OCI-LY7 (cell line): Measurements from ENCODE around the gene MAN2C1. TPM values are rescaled to one million over a fixed set of nuclear protein-coding genes. Genes with fewer than 3 reads are reported as not detected.

Experiments
- BruUV-seq: library from RNA; stranded (reverse); fragments of 400-500 nt; replicated peaks from 2 replicates; lab custom pipeline; 2021; lab: Mats Ljungman, UMichigan
- CTCF ChIA-PET: fragments of 300-600 bp; sonication (Branson Sonifier 250); formaldehyde crosslinking; loops from one replicate; lab custom pipeline; 2022; ENCODE audit warnings: antibody characterized with exemption; ENCODE audit not compliant: unreplicated experiment; lab: Charles Lee
- POLR2A ChIA-PET: fragments of 300-600 bp; sonication (Branson Sonifier 250); formaldehyde crosslinking; loops from one replicate; lab custom pipeline; 2022; ENCODE audit warnings: antibody characterized with exemption; lab: Charles Lee
- DNase-seq: peaks from one replicate; pipeline ENCODE4 v3.0.0-alpha.2; 2015; ENCODE audit warnings: low spot score
- H2AFZ ChIP-seq: fragments of 200-600 bp; sonication (generic), shearing (Covaris generic); 2 replicates; pipeline ENCODE4 v1.6.1; 2014; ENCODE audit warnings: mild to moderate bottlenecking, antibody characterized with exemption, low read length, moderate library complexity
- H3K27ac ChIP-seq: fragments of 200-600 bp; sonication (generic); 2 replicates; pipeline ENCODE4 v1.5.1; 2014; ENCODE audit warnings: mixed run types, low read depth, mild to moderate bottlenecking, moderate library complexity, low read length, inconsistent platforms; ENCODE audit not compliant: poor library complexity, severe bottlenecking
- H3K36me3 ChIP-seq: fragments of 200-600 bp; sonication (generic); 2 replicates; pipeline ENCODE4 v1.6.1; 2014; ENCODE audit warnings: mild to moderate bottlenecking, antibody characterized with exemption, low read length, moderate library complexity, mixed read lengths; ENCODE audit not compliant: insufficient read depth
- H3K4me1 ChIP-seq: fragments of 200-600 bp; sonication (generic); 2 replicates; pipeline ENCODE4 v1.5.1; 2014; ENCODE audit warnings: mild to moderate bottlenecking, low read length; ENCODE audit not compliant: insufficient read depth, poor library complexity, severe bottlenecking
- H3K4me2 ChIP-seq: fragments of 200-600 bp; sonication (generic); 2 replicates; pipeline ENCODE4 v1.6.1; 2014; ENCODE audit warnings: mild to moderate bottlenecking, low read length
- H3K4me3 ChIP-seq: fragments of 200-600 bp; sonication (generic); 2 replicates; pipeline ENCODE4 v1.5.1; 2014; ENCODE audit warnings: mild to moderate bottlenecking, low read depth, low read length; ENCODE audit not compliant: poor library complexity, severe bottlenecking
- H3K79me2 ChIP-seq: fragments of 200-600 bp; sonication (generic); 2 replicates; pipeline ENCODE4 v1.6.1; 2016; ENCODE audit warnings: low read depth, mild to moderate bottlenecking, low read length, moderate library complexity, mixed read lengths; ENCODE audit not compliant: insufficient read depth
- H3K9me2 ChIP-seq: fragments of 200-600 bp; sonication (generic); 2 replicates; pipeline ENCODE4 v1.6.1; 2016; ENCODE audit warnings: mild to moderate bottlenecking, low read length, mixed read lengths; ENCODE audit not compliant: insufficient read depth
- H3K9me3 ChIP-seq: fragments of 200-600 bp; sonication (generic); 2 replicates; pipeline ENCODE4 v1.6.1; 2014; ENCODE audit warnings: mild to moderate bottlenecking, mixed run types, low read length, mixed read lengths
- H4K20me1 ChIP-seq: fragments of 200-600 bp; sonication (generic); 2 replicates; pipeline ENCODE4 v1.6.1; 2014; ENCODE audit warnings: mild to moderate bottlenecking, antibody characterized with exemption, low read length, moderate library complexity, mixed read lengths; ENCODE audit not compliant: insufficient read depth
- EZH2phosphoT487 ChIP-seq: fragments of 200-600 bp; sonication (generic); IDR thresholded peaks from 2 replicates; pipeline ENCODE4 v1.6.1; 2018; ENCODE audit warnings: low read depth, borderline replicate concordance, mild to moderate bottlenecking, mixed run types, antibody characterized with exemption, low read length, moderate library complexity, mixed read lengths
- intact Hi-C: fragments of 100-400 bp; cut with micrococcal nuclease; formaldehyde crosslinking; loops from one replicate; pipeline ENCODE4 v1.10.0; 2022; ENCODE audit not compliant: unreplicated experiment
- total RNA-seq, 2 experiments: library from RNA; depleted of rRNA in 1 of 2; stranded (reverse); fragments of >200 nt in 1 of 2; shearing (Covaris generic) in 1 of 2; gene quantifications; 2 replicates each; pipeline ENCODE4 v1.2.3, GENCODE V29; 2014 to 2022
- TF ChIP-seq, protein P1 (sequence below): fragments of 200-600 bp; sonication (generic); conservative IDR thresholded peaks from 2 replicates; pipeline ENCODE4 v1.5.1; 2014; ENCODE audit warnings: mild to moderate bottlenecking, antibody characterized with exemption, low read length, moderate library complexity, mixed read lengths

Gene MAN2C1
- total RNA-seq, 2 experiments from 2014 or later = 98.8 to 141 TPM

DNA sequence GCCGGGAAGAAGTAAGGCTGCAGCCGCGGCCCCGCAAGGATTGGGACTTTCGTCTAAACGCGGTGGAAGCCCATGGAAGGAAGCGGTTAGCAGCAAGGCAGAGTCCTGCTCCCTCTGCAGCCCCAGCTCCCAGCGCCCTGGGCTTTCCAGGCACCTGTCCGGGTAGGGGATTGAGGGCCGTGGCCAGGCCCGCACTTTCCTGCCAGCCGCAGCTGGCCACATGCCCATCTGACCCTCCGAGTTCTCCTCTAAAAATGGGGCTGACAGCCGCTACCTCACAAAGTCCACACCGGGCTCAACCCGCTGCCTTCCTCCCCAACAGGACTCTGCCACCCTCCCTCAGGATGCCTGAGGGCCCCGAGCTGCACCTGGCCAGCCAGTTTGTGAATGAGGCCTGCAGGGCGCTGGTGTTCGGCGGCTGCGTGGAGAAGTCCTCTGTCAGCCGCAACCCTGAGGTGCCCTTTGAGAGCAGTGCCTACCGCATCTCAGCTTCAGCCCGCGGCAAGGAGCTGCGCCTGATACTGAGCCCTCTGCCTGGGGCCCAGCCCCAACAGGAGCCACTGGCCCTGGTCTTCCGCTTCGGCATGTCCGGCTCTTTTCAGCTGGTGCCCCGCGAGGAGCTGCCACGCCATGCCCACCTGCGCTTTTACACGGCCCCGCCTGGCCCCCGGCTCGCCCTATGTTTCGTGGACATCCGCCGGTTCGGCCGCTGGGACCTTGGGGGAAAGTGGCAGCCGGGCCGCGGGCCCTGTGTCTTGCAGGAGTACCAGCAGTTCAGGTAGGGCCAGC, 19.7 kb downstream of the MAN2C1 start:
- H2AFZ ChIP-seq = no peak overlapping the region
- H3K4me3 ChIP-seq = peak overlapping the region; percentile 88
- intact Hi-C loops = loop anchor here (5.0 kb wide), 1 partner anchor 294 kb away; the partner anchor contains the start of gene IMP3
- peak overlapping the region; percentile 89 for H3K4me2 ChIP-seq
- H3K9me2 ChIP-seq = no peaks in the 10 kb centered on the region
- DNase-seq = no peak
- H3K79me2 ChIP-seq = no peaks in the 10 kb centered on the region
- H3K9me3 ChIP-seq = no peaks in the 10 kb centered on the region; the same call in 1 of the 2 replicates
- POLR2A ChIA-PET = interaction anchor here (1.0 kb wide), 1 partner anchor 20 kb away, joined by 3 read pairs; the partner anchor contains the start of gene MAN2C1
- peaks cover 50% of the 10 kb centered on the region for H3K36me3 ChIP-seq
- peak overlapping the region; percentile 89 for H3K27ac ChIP-seq
- CTCF ChIA-PET = interaction anchor here (1.1 kb wide), 1 partner anchor 105 kb away, joined by 4 read pairs; no protein-coding TSS in a partner anchor
- no peak for TF ChIP-seq EZH2phosphoT487
- TF ChIP-seq, protein P1, sequence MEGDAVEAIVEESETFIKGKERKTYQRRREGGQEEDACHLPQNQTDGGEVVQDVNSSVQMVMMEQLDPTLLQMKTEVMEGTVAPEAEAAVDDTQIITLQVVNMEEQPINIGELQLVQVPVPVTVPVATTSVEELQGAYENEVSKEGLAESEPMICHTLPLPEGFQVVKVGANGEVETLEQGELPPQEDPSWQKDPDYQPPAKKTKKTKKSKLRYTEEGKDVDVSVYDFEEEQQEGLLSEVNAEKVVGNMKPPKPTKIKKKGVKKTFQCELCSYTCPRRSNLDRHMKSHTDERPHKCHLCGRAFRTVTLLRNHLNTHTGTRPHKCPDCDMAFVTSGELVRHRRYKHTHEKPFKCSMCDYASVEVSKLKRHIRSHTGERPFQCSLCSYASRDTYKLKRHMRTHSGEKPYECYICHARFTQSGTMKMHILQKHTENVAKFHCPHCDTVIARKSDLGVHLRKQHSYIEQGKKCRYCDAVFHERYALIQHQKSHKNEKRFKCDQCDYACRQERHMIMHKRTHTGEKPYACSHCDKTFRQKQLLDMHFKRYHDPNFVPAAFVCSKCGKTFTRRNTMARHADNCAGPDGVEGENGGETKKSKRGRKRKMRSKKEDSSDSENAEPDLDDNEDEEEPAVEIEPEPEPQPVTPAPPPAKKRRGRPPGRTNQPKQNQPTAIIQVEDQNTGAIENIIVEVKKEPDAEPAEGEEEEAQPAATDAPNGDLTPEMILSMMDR = no peak
- BruUV-seq = no TSS peak
- peaks cover 50% of the 10 kb centered on the region for H3K4me1 ChIP-seq
- no peaks in the 10 kb centered on the region for H4K20me1 ChIP-seq

DNA sequence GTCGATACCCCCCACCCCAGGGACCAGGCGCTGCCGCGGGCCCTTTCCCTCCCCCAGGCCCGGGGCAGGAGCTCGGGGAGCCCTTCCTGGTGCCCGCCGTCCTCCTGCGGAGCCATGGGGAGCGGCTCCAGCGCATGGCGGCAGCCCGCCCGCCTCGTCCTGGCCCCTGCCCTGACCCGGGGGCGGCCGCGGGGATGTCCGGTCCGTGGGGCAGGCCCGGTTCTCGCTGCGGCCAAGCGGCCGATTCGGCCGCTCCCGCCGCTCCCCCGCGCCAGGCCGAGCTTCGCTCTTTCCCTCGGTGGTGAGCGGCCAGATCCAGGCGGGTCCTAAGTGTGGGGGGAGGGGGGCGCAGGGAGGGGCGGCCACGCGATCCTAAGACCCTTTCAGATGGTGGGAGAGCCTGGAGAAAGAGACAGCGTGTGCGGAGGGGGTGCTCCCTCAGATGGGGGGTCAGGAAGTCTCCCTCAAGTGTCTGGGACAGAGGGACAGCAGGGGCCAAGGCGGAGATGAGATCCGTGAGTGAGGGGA, 20.3 kb downstream of the MAN2C1 start:
- Histone ChIP-seq H3K27ac (peak overlapping the region; percentile 89), H3K4me2 (peak overlapping the region; percentile 89), H3K9me2 (no peaks in the 10 kb centered on the region), H2AFZ (peak overlapping the region; percentile 68; the same call in 1 of the 2 replicates), H3K79me2 (no peaks in the 10 kb centered on the region), H4K20me1 (no peaks in the 10 kb centered on the region), H3K9me3 (no peaks in the 10 kb centered on the region; the same call in 1 of the 2 replicates), H3K4me3 (peak overlapping the region; percentile 88), H3K4me1 (peaks cover 50% of the 10 kb centered on the region), H3K36me3 (peaks cover 44% of the 10 kb centered on the region)
- CTCF ChIA-PET = interaction anchor here (0.6 to 1.1 kb wide), 2 partner anchors 13 to 106 kb away, joined by 3 to 4 read pairs; no protein-coding TSS in a partner anchor
- DNase-seq = no peak
- intact Hi-C loops = loop anchor here (5.0 kb wide), 1 partner anchor 294 kb away; the partner anchor contains the start of gene IMP3
- no peak for TF ChIP-seq EZH2phosphoT487
- TF ChIP-seq, protein P1 = no peak
- BruUV-seq = no TSS peak
- POLR2A ChIA-PET = interaction anchor here (1.0 to 1.1 kb wide), 2 partner anchors 20 to 22 kb away, joined by 3 read pairs; partner anchors contain the start of gene MAN2C1
